ENCODE results near the gene EXT2.

Gene EXT2

GRCh38 chr11:44269369-44270351 is 174.2 kb downstream of the EXT2 start:
- DNase-seq = no peak

- no peak for DNase-seq
Measured at GRCh38 chr11:44270403-44271273, 175.2 kb downstream of the EXT2 start.

- DNase-seq = no peak
Measured at GRCh38 chr11:44271286-44271685, 175.8 kb downstream of the EXT2 start.

GRCh38 chr11:44274404-44274803 is 178.9 kb downstream of the EXT2 start:
- no peak for DNase-seq

GRCh38 chr11:44275241-44275640 is 179.8 kb downstream of the EXT2 start:
- DNase-seq = no peak

GRCh38 chr11:44275961-44276550 is 180.6 kb downstream of the EXT2 start:
- no peak for DNase-seq

- no peak for DNase-seq
Measured at GRCh38 chr11:44277196-44278090, 182.0 kb downstream of the EXT2 start.

- DNase-seq = no peak
Measured at GRCh38 chr11:44279483-44279882, 184.0 kb downstream of the EXT2 start.

GRCh38 chr11:44280257-44280656 is 184.8 kb downstream of the EXT2 start:
- DNase-seq = no peak

- DNase-seq = no peak
Measured at GRCh38 chr11:44281151-44281550, 185.7 kb downstream of the EXT2 start.

- no peak for DNase-seq
Measured at GRCh38 chr11:44282620-44283019, 187.1 kb downstream of the EXT2 start.

GRCh38 chr11:44285756-44286155 is 190.3 kb downstream of the EXT2 start:
- DNase-seq = no peak

- peak; percentile 54 for DNase-seq
Measured at GRCh38 chr11:44286268-44286880, 190.9 kb downstream of the EXT2 start.

GRCh38 chr11:44286911-44287310 is 191.4 kb downstream of the EXT2 start:
- DNase-seq = no peak

GRCh38 chr11:44288133-44288526 is 192.7 kb downstream of the EXT2 start:
- DNase-seq = no peak

- DNase-seq = no peak
Measured at GRCh38 chr11:44290208-44290607, 194.7 kb downstream of the EXT2 start.
